ENCODE data around the gene NFU1.
"Not testable (repeated sequence)": the region's sequence is repeated elsewhere in the genome, so short reads cannot be mapped to it uniquely, and the experiment has no call there.

The NFU1 gene

GRCh38 chr2:69386360-69386759 is 50.9 kb downstream of the NFU1 start:
- DNase-seq = no peak

DNA sequence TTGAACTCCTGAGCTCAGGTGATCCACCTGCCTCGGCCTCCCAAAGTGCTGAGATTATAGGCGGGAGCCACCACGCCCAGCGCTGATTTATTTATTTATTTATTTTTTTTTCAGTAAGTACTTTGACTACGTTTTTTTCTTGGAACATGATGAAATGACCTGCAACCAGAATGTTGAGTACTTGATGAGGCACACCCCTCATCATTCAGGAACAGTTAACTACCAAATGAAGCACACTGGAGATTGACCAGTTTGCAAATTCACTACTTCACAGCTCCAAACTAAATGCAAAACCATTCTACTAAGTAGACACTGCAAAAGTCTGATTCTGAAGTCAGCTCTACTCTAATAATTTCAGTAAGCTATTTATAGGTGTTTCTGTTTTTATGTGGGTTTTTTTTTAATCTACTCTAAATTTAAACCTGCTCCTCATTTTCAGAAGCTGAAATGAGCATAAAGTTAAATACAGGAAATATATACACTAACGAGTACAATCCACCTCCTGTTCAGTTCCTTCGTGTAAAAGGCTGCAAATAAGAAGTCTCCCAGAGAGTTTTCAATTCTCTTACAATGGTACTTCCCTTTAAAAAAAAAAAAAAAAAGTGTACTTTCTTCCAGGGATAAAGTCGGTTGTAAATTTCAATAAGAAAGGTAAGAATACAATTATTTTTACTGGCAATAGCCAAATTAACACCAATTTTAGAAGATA is 51.6 kb downstream of the NFU1 start:
- DNase-seq = no peak

DNA sequence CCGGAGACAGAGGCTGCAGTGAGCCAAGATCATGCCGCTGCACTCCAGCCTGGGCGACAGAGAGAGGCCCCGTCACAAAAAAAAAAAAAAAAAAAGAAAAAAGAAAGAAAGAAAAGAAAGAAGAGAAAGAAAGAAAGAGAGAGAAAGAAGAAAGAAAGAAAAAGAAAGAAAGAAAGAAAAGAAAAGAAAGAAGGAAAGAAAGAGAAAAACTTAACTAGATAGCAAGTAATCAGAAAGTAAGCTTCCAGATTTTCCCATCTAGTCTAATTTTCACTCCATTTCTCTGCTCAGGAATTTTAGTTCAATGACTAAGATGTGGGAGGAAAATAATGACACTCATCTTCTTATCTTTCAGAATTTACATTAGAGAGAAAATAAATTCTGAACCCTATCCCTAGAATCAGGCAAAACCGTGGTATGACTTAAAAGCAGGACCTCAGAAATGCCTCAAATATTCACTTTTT is 52.6 kb downstream of the NFU1 start:
- no peak for DNase-seq

DNA sequence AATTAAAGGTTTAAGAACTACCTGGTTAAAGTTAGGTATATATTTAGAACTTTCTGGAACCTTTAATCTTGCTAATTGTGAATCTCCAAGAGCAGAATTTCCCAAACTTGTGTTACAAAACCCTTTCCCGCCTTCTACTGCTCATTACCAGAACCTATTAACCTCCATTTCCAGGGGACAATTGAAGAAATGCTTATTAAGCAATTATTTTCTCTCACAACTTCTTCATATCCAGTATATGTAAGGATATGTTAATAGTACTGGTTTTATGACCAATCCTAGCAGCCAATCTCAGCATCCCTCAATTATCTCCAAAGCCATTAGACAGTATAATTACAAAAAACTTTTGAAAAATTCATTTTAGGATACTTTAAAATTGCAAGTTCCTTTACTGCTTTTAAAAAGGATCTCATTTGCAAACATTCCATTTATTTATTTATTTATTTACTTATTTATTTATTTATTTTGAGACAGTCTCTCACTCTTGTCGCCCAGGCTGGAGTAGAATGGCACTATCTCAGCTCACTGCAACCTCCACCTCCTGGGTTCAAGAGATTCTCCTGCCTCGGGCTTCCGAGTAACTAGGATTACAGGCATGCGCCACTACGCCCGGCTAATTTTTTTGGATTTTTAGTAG is 53.9 kb downstream of the NFU1 start:
- DNase-seq = no peak

DNA sequence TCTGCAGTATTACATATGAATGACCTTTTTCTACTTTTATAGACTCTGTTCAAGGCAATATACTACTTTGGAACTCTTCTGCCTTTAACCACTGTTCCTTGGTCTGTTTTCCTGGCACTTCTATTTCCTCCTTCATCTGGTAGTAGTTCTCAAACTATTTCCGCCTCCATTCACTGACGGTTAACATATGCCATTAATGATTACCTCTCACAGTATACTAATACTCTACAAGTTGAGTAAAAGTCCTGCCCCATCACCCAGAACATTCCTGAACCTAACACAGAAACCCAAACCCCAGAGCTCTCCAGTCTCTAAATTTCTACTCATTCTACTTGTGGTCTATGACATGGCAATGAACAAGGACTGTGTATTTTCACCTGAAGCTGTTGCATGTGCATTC is 54.7 kb downstream of the NFU1 start:
- no peak for DNase-seq

DNA sequence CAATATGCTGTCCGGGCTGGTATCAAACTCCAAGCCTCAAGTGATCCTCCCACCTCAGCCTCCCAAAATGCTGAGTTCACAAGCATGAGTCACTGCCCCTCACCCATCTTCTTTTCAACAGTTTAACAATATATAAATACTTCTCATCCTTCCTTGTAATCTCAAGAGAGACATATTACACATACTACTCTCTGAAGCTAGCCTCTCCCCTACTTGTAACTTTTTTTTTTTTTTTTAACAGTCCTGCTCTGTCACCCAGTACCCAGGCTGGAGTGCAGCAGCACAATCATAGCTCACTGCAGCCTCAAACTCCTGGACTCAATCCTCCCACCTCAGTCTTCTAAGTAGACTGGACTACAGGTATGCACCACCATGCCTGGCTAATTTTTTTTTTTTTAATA is 55.9 kb downstream of the NFU1 start:
- no peak for DNase-seq

DNA sequence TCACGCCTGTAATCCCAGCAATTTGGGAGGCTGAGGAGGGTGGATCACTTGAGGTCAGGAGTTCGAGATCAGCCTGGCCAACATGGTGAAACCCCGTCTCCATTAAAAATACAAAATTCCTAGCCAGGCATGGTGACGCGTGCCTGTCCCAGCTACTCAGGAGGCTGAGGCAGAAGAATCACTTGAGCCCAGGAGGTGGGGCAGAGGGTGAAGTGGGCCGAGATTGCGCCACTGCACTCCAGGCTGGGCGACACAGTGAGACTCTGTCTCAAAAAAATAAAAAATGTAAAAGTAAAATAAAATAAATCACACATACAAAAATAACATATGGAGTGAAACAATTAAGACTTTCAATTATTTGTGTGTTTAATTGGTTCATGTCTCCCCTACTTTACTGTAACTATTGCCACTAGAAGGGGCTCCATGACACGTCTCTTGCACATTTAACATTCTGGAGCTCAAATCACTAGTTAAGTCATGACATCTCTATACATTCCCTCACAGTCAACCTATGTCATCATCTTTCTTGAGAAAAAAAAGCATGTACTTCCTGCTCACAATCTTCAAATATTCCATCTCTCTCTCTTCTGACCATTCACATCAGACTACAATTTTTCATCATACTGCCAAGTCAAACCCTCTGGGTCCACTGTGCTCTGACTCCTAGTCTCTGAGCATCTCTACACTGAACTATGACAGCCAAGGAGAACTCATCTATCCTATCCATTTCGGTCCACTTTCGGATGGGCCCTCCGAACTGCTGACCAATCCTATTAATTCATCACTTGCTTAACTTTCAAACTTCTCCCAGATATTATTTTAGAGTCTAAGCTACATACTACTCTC is 56.9 kb downstream of the NFU1 start:
- DNase-seq = no peak

GRCh38 chr2:69376403-69376802 is 60.8 kb downstream of the NFU1 start:
- DNase-seq = no peak

DNA sequence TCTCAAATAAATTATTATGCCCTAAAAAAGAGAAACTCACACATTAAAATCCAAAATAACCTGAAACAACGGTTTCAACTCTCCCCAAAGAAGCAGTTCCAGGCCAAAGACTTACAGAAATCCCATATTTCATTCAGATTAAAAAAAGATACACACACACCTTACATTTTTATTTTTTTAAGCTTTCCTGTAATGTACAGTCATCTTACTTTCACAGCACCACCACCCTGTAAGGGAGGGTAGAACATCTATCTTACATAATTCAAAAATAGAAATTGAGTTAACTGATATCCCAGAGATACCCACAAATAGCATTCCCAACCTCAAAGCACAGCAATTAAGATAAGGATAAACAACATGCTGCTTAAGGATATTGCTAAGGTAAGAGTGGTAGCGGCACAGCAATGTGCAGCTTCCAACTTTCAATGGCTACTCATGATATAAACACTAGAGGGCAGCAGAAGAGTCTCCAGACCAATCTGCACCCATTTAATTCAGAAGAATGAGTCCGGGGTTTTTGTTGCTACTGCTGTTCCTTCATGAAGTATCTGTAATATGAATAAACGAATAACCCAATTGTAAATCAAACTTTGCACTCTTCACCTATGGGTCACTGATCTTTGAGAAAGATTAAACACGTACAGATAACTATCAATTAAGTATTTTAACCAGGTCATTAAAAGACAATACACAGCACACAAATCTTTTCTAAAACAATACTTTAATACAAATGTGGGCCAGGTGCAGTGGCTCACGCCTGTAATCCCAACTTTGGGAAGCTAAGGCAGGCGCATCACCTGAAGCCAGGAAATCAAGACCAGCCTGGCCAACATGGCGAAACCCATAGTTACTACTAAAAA is 61.5 kb downstream of the NFU1 start:
- DNase-seq = peak; percentile 29

DNA sequence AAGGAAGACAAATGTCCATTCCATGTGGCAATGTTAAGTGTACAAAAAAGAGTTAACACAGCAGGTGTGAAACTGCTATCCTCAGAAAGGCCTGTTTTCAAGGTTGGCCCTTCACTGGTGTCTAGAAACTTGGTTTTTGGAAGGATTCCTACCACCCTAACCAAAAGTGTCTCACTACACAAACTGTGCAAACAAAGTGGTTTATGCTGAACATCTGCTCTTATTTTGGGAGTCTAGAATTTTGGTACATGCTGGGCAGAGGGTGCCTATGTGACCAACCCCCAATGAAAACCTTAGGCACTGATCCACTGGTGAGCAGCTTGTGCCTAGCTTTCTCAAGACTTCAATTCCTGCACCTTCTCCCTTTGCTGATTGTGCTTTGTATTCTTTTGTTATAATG is 64.5 kb downstream of the NFU1 start:
- no peak for DNase-seq

GRCh38 chr2:69369802-69370201 is 67.4 kb downstream of the NFU1 start:
- no peak for DNase-seq

DNA sequence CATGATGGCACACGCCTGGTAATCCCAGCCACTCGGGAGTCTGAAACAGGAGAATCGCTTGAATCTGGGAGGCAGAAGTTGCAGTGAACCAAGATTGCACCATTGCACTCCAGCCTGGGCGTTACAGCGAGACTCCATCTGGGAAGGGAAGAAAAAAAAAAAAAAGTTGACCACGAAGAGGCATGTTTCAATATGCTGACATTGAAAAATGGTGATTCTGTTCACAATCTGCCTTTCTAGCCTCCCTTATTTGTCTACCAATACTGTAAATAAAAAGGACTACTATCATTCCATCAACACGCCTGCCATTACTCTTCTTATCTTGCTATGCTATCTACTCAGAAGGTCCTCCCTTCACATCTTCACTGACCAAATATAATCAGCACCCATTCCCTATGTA is 68.6 kb downstream of the NFU1 start:
- no peak for DNase-seq

- no peak for DNase-seq
Observed at GRCh38 chr2:69359371-69359770, 77.9 kb downstream of the NFU1 start.

DNA sequence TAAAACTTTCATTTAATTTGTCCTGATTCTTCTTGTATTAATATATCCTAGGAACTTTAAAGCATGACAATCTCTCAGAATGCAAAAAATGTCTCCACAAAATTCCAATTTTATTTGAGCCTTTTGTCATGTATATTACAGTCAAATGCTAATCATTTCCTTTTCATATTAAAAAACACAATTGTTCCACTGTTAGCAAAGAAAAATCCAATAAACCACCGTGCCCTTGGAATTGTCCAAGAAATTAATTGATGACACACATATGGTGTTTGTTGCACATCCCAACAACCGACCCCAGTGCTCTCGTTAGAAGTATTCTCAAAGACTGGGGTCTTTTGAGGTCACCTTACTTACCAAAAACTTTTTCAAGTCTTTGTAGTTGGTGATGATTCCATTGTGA is 78.3 kb downstream of the NFU1 start:
- DNase-seq = no peak

DNA sequence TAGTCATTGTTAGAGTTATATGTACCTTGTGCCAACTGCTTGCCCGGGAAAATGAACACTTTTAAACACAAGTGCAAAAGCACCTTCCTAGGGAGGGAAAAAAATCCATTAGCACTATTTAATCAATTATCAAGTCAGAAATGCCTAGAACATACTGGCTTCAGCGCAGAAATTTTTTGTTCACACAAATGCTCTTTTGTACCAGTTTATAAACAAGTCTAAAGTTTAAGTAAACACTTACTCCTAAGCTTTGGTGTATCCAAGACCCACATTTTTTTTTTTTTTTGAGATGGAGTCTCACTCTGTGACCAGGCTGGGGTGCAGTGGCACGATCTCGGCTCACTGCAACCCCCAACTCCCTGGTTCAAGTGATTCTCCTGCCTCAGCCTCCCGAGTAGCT is 80.8 kb downstream of the NFU1 start:
- no peak for DNase-seq

DNA sequence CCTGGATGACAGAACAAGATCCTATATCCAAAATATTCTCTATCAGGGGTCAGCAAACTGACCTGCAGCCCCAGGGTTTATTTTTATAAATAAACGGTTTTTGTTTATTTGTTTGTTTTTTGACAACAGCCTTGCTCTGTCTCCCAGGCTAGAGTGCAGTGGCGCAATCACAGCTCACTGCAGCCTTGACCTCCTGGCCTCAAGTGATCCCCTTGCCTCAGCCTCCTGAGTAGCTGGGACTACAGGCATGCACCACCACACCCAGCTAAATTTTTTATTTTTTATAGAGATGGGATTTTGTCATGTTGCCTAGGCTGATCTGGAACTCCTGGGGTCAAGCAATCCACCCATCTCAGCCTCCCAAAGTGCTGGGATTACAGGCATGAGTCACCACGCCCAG is 82.3 kb downstream of the NFU1 start:
- not testable (repeated sequence) for DNase-seq

DNA sequence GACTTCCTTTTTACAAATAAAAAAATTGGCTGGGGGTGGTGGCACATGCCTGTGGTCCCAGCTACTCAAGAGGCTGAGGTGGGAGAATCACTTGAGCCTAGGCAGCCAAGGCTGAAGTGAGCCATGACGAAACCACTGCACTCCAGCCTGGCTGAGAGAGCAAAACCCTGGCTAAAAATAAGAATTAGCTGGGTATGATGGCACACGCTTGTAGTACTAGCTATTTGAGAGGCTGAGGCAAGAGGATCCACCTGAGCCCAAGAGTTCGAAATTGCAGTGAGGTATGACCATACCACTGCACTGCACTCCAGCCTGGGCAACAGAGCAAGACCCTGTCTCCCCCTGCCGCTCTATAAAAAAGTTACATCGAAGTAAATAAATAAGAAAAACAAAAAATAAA is 83.9 kb downstream of the NFU1 start:
- no peak for DNase-seq

- DNase-seq = no peak
Observed at GRCh38 chr2:69348781-69349180, 88.5 kb downstream of the NFU1 start.

Measured in central memory CD4-positive, alpha-beta T cell (primary cell).